ENCODE results near the gene MEP1B.
"Not testable (repeated sequence)": the region's sequence is repeated elsewhere in the genome, so short reads cannot be mapped to it uniquely, and the experiment has no call there.

The MEP1B gene

GRCh38 chr18:32176745-32177144 lies 13.1 kb upstream of the MEP1B start:
- not testable (repeated sequence) for H3K27me3 Mint-ChIP-seq; H3K27ac Mint-ChIP-seq (ENCODE audit: low read depth); H3K36me3 Mint-ChIP-seq (ENCODE audit: insufficient read depth); DNase-seq (ENCODE audit: low spot score in 2 of 2); ATAC-seq (replicated peaks; ENCODE audit: extremely low read depth, poor library complexity, severe bottlenecking); H3K9me3 Mint-ChIP-seq; H3K4me3 Mint-ChIP-seq; H3K4me1 Mint-ChIP-seq

GRCh38 chr18:32177530-32177929 lies 12.3 kb upstream of the MEP1B start:
- Mint-ChIP-seq H3K9me3 (no peaks in the 10 kb centered on the region), H3K27ac (ENCODE audit: low read depth) (no peak overlapping the region), H3K36me3 (ENCODE audit: insufficient read depth) (no peaks in the 10 kb centered on the region), H3K4me1 (no peaks in the 10 kb centered on the region), H3K27me3 (peaks cover 11% of the 10 kb centered on the region), H3K4me3 (no peak overlapping the region)
- DNase-seq (ENCODE audit: low spot score in 2 of 2): no peak
- no peak for ATAC-seq (replicated peaks; ENCODE audit: extremely low read depth, poor library complexity, severe bottlenecking)

GRCh38 chr18:32183503-32183902 lies 6.3 kb upstream of the MEP1B start:
- H3K4me3 Mint-ChIP-seq: no peak overlapping the region

GRCh38 chr18:32190209-32190608 lies 370 bp downstream of the MEP1B start:
- Mint-ChIP-seq H3K27me3 (peaks cover 42% of the 10 kb centered on the region), H3K36me3 (ENCODE audit: insufficient read depth) (no peaks in the 10 kb centered on the region), H3K4me3 (no peak overlapping the region), H3K27ac (ENCODE audit: low read depth) (no peak overlapping the region), H3K4me1 (no peaks in the 10 kb centered on the region), H3K9me3 (no peaks in the 10 kb centered on the region)
- ATAC-seq (replicated peaks; ENCODE audit: extremely low read depth, poor library complexity, severe bottlenecking) (no peak), DNase-seq (ENCODE audit: low spot score in 2 of 2) (no peak)

More at GRCh38 chr18:32183503-32183902, 6.3 kb upstream of the MEP1B start:
- H3K9me3 Mint-ChIP-seq: peaks cover 8% of the 10 kb centered on the region
- no peak overlapping the region for H3K27ac Mint-ChIP-seq (ENCODE audit: low read depth)
- DNase-seq (ENCODE audit: low spot score in 2 of 2) (no peak), ATAC-seq (replicated peaks; ENCODE audit: extremely low read depth, poor library complexity, severe bottlenecking) (no peak)
- no peaks in the 10 kb centered on the region for H3K36me3 Mint-ChIP-seq (ENCODE audit: insufficient read depth)
- H3K27me3 Mint-ChIP-seq: peaks cover 41% of the 10 kb centered on the region
- H3K4me1 Mint-ChIP-seq: no peaks in the 10 kb centered on the region

- Mint-ChIP-seq H3K36me3 (ENCODE audit: insufficient read depth) (no peaks in the 10 kb centered on the region), H3K27me3 (no peaks in the 10 kb centered on the region), H3K9me3 (no peaks in the 10 kb centered on the region), H3K4me1 (no peaks in the 10 kb centered on the region), H3K27ac (ENCODE audit: low read depth) (no peak overlapping the region), H3K4me3 (no peak overlapping the region)
- DNase-seq (ENCODE audit: low spot score in 2 of 2): no peak
- ATAC-seq (replicated peaks; ENCODE audit: extremely low read depth, poor library complexity, severe bottlenecking): no peak
Measured at GRCh38 chr18:32195881-32196815, 6.3 kb downstream of the MEP1B start.

GRCh38 chr18:32200766-32201165 lies 10.9 kb downstream of the MEP1B start:
- H3K9me3 Mint-ChIP-seq: no peaks in the 10 kb centered on the region
- peaks cover 2% of the 10 kb centered on the region for H3K36me3 Mint-ChIP-seq (ENCODE audit: insufficient read depth)
- no peak overlapping the region for H3K27ac Mint-ChIP-seq (ENCODE audit: low read depth)
- H3K27me3 Mint-ChIP-seq: peaks cover 10% of the 10 kb centered on the region
- no peaks in the 10 kb centered on the region for H3K4me1 Mint-ChIP-seq
- ATAC-seq (replicated peaks; ENCODE audit: extremely low read depth, poor library complexity, severe bottlenecking) (no peak), DNase-seq (ENCODE audit: low spot score in 2 of 2) (no peak)
- H3K4me3 Mint-ChIP-seq: no peak overlapping the region

- Mint-ChIP-seq H3K27ac (ENCODE audit: low read depth) (no peak overlapping the region), H3K4me3 (no peak overlapping the region), H3K27me3 (peaks cover 19% of the 10 kb centered on the region), H3K9me3 (no peaks in the 10 kb centered on the region), H3K36me3 (ENCODE audit: insufficient read depth) (peaks cover 2% of the 10 kb centered on the region), H3K4me1 (no peaks in the 10 kb centered on the region)
- ATAC-seq (replicated peaks; ENCODE audit: extremely low read depth, poor library complexity, severe bottlenecking) (no peak), DNase-seq (ENCODE audit: low spot score in 2 of 2) (no peak)
Measured at GRCh38 chr18:32201948-32202672, 12.3 kb downstream of the MEP1B start.

GRCh38 chr18:32208023-32208422 lies 18.2 kb downstream of the MEP1B start:
- Mint-ChIP-seq H3K4me1 (no peaks in the 10 kb centered on the region), H3K4me3 (no peak overlapping the region), H3K9me3 (no peaks in the 10 kb centered on the region), H3K27ac (ENCODE audit: low read depth) (no peak overlapping the region), H3K27me3 (peaks cover 51% of the 10 kb centered on the region), H3K36me3 (ENCODE audit: insufficient read depth) (no peaks in the 10 kb centered on the region)
- ATAC-seq (replicated peaks; ENCODE audit: extremely low read depth, poor library complexity, severe bottlenecking) (no peak), DNase-seq (ENCODE audit: low spot score in 2 of 2) (no peak)

GRCh38 chr18:32208577-32208976 lies 18.7 kb downstream of the MEP1B start:
- Mint-ChIP-seq H3K27ac (ENCODE audit: low read depth) (no peak overlapping the region), H3K4me3 (no peak overlapping the region), H3K27me3 (peaks cover 51% of the 10 kb centered on the region), H3K4me1 (no peaks in the 10 kb centered on the region), H3K9me3 (no peaks in the 10 kb centered on the region), H3K36me3 (ENCODE audit: insufficient read depth) (no peaks in the 10 kb centered on the region)
- DNase-seq (ENCODE audit: low spot score in 2 of 2) (no peak), ATAC-seq (replicated peaks; ENCODE audit: extremely low read depth, poor library complexity, severe bottlenecking) (no peak)

GRCh38 chr18:32209685-32210445 lies 20.0 kb downstream of the MEP1B start:
- Mint-ChIP-seq H3K27ac (ENCODE audit: low read depth) (no peak overlapping the region), H3K4me1 (no peaks in the 10 kb centered on the region), H3K4me3 (no peak overlapping the region), H3K36me3 (ENCODE audit: insufficient read depth) (no peaks in the 10 kb centered on the region), H3K27me3 (peaks cover 42% of the 10 kb centered on the region), H3K9me3 (no peaks in the 10 kb centered on the region)
- DNase-seq (ENCODE audit: low spot score in 2 of 2) (no peak), ATAC-seq (replicated peaks; ENCODE audit: extremely low read depth, poor library complexity, severe bottlenecking) (no peak)

- Mint-ChIP-seq H3K36me3 (ENCODE audit: insufficient read depth) (no peaks in the 10 kb centered on the region), H3K27me3 (peaks cover 17% of the 10 kb centered on the region), H3K9me3 (no peaks in the 10 kb centered on the region), H3K4me3 (no peak overlapping the region), H3K27ac (ENCODE audit: low read depth) (no peak overlapping the region), H3K4me1 (no peaks in the 10 kb centered on the region)
- DNase-seq (ENCODE audit: low spot score in 2 of 2) (no peak), ATAC-seq (replicated peaks; ENCODE audit: extremely low read depth, poor library complexity, severe bottlenecking) (no peak)
Measured at GRCh38 chr18:32213693-32214092, 23.9 kb downstream of the MEP1B start.

GRCh38 chr18:32216390-32216789 lies 26.6 kb downstream of the MEP1B start:
- DNase-seq (ENCODE audit: low spot score in 2 of 2) (no peak), ATAC-seq (replicated peaks; ENCODE audit: extremely low read depth, poor library complexity, severe bottlenecking) (no peak)
- Mint-ChIP-seq H3K4me1 (no peaks in the 10 kb centered on the region), H3K9me3 (no peaks in the 10 kb centered on the region), H3K27me3 (no peaks in the 10 kb centered on the region), H3K36me3 (ENCODE audit: insufficient read depth) (no peaks in the 10 kb centered on the region), H3K4me3 (no peak overlapping the region), H3K27ac (ENCODE audit: low read depth) (no peak overlapping the region)
